NCI-H146 treated with DMSO at 0.1 percent for 48 hours (cell line): ENCODE measurements around the gene RPUSD3.
A peak's percentile ranks its signal among the peaks of the same experiment; 100 is the strongest.
"Not testable (repeated sequence)": the region's sequence is repeated elsewhere in the genome, so short reads cannot be mapped to it uniquely, and the experiment has no call there.

Experiments
- DNase-seq: peaks from one replicate; lab custom pipeline; 2025; ENCODE audit not compliant: unreplicated experiment; lab: John Stamatoyannopoulos, UW

RPUSD3 gene

GRCh38 chr3:9843715-9844438 is at the start of gene RPUSD3:
Gene RPUSD3, minus strand, starts transcription at chr3:9844008. Its CDS starts 18 bp downstream, at chr3:9843990.
- DNase-seq, result peak; percentile 62

GRCh38 chr3:9891072-9891622 is 47.3 kb upstream of the RPUSD3 start:
- no peak for DNase-seq

- DNase-seq, result peak; percentile 28
These were observed 46.7 kb upstream of the RPUSD3 start, which contains the start of gene JAGN1 for GRCh38 chr3:9890249-9891071. Gene JAGN1, plus strand, starts transcription at chr3:9890610. Its CDS starts 113 bp downstream, at chr3:9890723.

- no peak for DNase-seq
These were observed 45.6 kb upstream of the RPUSD3 start for GRCh38 chr3:9889405-9889804.

- no peak for DNase-seq
These were observed 44.7 kb upstream of the RPUSD3 start for GRCh38 chr3:9888540-9888939.

- DNase-seq, result no peak
These were observed 43.7 kb upstream of the RPUSD3 start for GRCh38 chr3:9887480-9887879.

- no peak for DNase-seq
These were observed 42.5 kb upstream of the RPUSD3 start for GRCh38 chr3:9886328-9886727.

GRCh38 chr3:9884555-9885165 is 40.9 kb upstream of the RPUSD3 start:
- DNase-seq, result no peak

GRCh38 chr3:9883706-9884554 is 40.1 kb upstream of the RPUSD3 start:
- DNase-seq, result no peak

GRCh38 chr3:9881441-9881840 is 37.6 kb upstream of the RPUSD3 start:
- DNase-seq, result no peak

- DNase-seq, result no peak
These were observed 36.2 kb upstream of the RPUSD3 start, which contains the start of gene CIDEC for GRCh38 chr3:9879830-9880549. Gene CIDEC, minus strand, starts transcription at chr3:9880253. Its CDS starts 1,767 bp downstream, at chr3:9878486.

GRCh38 chr3:9878700-9879099 is 34.9 kb upstream of the RPUSD3 start:
- DNase-seq, result no peak

- DNase-seq, result no peak
These were observed 33.2 kb upstream of the RPUSD3 start for GRCh38 chr3:9876991-9877390.

GRCh38 chr3:9876255-9876654 is 32.4 kb upstream of the RPUSD3 start:
- not testable (repeated sequence) for DNase-seq

- DNase-seq, result peak; percentile 43
These were observed 31.6 kb upstream of the RPUSD3 start for GRCh38 chr3:9875448-9875847.

GRCh38 chr3:9872067-9872466 is 28.3 kb upstream of the RPUSD3 start:
- not testable (repeated sequence) for DNase-seq

GRCh38 chr3:9870978-9871377 is 27.2 kb upstream of the RPUSD3 start:
- no peak for DNase-seq

- DNase-seq, result no peak
These were observed 26.1 kb upstream of the RPUSD3 start for GRCh38 chr3:9869955-9870354.

- DNase-seq, result no peak
These were observed 23.3 kb upstream of the RPUSD3 start for GRCh38 chr3:9867106-9867505.

- DNase-seq, result no peak
These were observed 22.8 kb upstream of the RPUSD3 start for GRCh38 chr3:9866639-9867038.
